Neural cell (in vitro differentiated cells): ENCODE data around the gene INO80C. TPM values are rescaled to one million over a fixed set of nuclear protein-coding genes. Genes with fewer than 3 reads are reported as not detected.

Source experiments
- H2AFZ ChIP-seq: fragments of 200-600, 300-800 bp; sonication (generic), shearing (Covaris generic); 2 replicates; pipeline ENCODE4 v1.6.0; 2014; ENCODE audit warnings: low read depth, mild to moderate bottlenecking, antibody characterized with exemption, low read length, moderate library complexity
- H3F3A ChIP-seq: fragments of 200-600 bp; shearing (Covaris generic); 2 replicates; pipeline ENCODE4 v1.6.1; 2016; ENCODE audit warnings: mild to moderate bottlenecking, moderate library complexity, mixed read lengths, antibody characterized with exemption, low read length; ENCODE audit not compliant: insufficient read depth, poor library complexity, severe bottlenecking
- H3K27ac ChIP-seq: fragments of 200-600, 300-800 bp; sonication (generic), shearing (Covaris generic); 2 replicates; pipeline ENCODE4 v1.5.1; 2014; ENCODE audit warnings: mild to moderate bottlenecking, low read length, moderate library complexity
- H3K27me3 ChIP-seq: fragments of 300-800, 200-600 bp; sonication (generic), shearing (Covaris generic); 2 replicates; pipeline ENCODE4 v1.6.0; 2014; ENCODE audit warnings: mild to moderate bottlenecking, low read depth, low read length, moderate library complexity; ENCODE audit not compliant: insufficient read depth
- H3K36me3 ChIP-seq: fragments of 300-800, 200-600 bp; sonication (generic), shearing (Covaris generic); 2 replicates; pipeline ENCODE4 v1.5.1; 2014; ENCODE audit warnings: mild to moderate bottlenecking, antibody characterized with exemption, low read length, moderate library complexity; ENCODE audit not compliant: insufficient read depth
- H3K4me2 ChIP-seq: fragments of 300-800, 200-600 bp; sonication (generic), shearing (Covaris generic); 2 replicates; pipeline ENCODE4 v1.6.0; 2014; ENCODE audit warnings: mild to moderate bottlenecking, low read length
- H3K4me3 ChIP-seq: fragments of 300-800, 200-600 bp; sonication (generic), shearing (Covaris generic); 2 replicates; pipeline ENCODE4 v1.5.1; 2014; ENCODE audit warnings: mild to moderate bottlenecking, low read length, moderate library complexity
- H3K79me2 ChIP-seq: fragments of 200-600 bp; shearing (Covaris generic); replicated peaks from 2 replicates; pipeline ENCODE4 v1.6.0; 2014; ENCODE audit warnings: mild to moderate bottlenecking, low read length, moderate library complexity; ENCODE audit not compliant: insufficient read depth
- H3K9ac ChIP-seq: fragments of 300-800, 200-600 bp; sonication (generic), shearing (Covaris generic); 2 replicates; pipeline ENCODE4 v1.6.1; 2016; ENCODE audit warnings: mild to moderate bottlenecking, low read length, mixed read lengths
- H3K9me2 ChIP-seq: fragments of 200-600 bp; shearing (Covaris generic); 2 replicates; pipeline ENCODE4 v1.6.1; 2016; ENCODE audit warnings: mild to moderate bottlenecking, low read length, mixed read lengths; ENCODE audit not compliant: insufficient read depth
- H3K9me3 ChIP-seq: fragments of 200-600, 300-800 bp; sonication (generic), shearing (Covaris generic); 2 replicates; pipeline ENCODE4 v1.6.1; 2016; ENCODE audit warnings: mild to moderate bottlenecking, mixed run types, low read length, moderate library complexity, mixed read lengths
- H4K20me1 ChIP-seq: fragments of 200-600 bp; shearing (Covaris generic); 2 replicates; pipeline ENCODE4 v1.6.1; 2016; ENCODE audit warnings: mild to moderate bottlenecking, mixed run types; ENCODE audit not compliant: insufficient read depth
- CTCF ChIP-seq: fragments of 450-650 bp; IDR thresholded peaks from 2 replicates; pipeline ENCODE4 v1.5.1; 2014; ENCODE audit warnings: antibody characterized with exemption, mild to moderate bottlenecking, moderate library complexity; ENCODE audit not compliant: poor library complexity, severe bottlenecking
- EP300 ChIP-seq: fragments of 450-650 bp; conservative IDR thresholded peaks from 2 replicates; pipeline ENCODE4 v1.6.1; 2014; ENCODE audit warnings: antibody characterized with exemption, mild to moderate bottlenecking, moderate library complexity; ENCODE audit not compliant: poor library complexity, severe bottlenecking
- EZH2 ChIP-seq: fragments of 200-600, 300-800 bp; shearing (Covaris generic), sonication (generic); IDR thresholded peaks from 2 replicates; pipeline ENCODE4 v1.6.1; 2014; ENCODE audit warnings: antibody characterized with exemption, low read length, borderline replicate concordance, mild to moderate bottlenecking; ENCODE audit not compliant: insufficient read depth, poor library complexity, severe bottlenecking
- MXI1 ChIP-seq: fragments of 450-650 bp; conservative IDR thresholded peaks from 2 replicates; pipeline ENCODE4 v1.6.1; 2014; ENCODE audit warnings: antibody characterized with exemption, mild to moderate bottlenecking; ENCODE audit not compliant: poor library complexity, severe bottlenecking
- POLR2AphosphoS5 ChIP-seq: IDR thresholded peaks from 2 replicates; pipeline ENCODE4 v1.6.1; 2012
- RAD21 ChIP-seq: fragments of 450-650 bp; conservative IDR thresholded peaks from 2 replicates; pipeline ENCODE4 v1.6.1; 2014; ENCODE audit warnings: antibody characterized with exemption, mild to moderate bottlenecking, moderate library complexity
- SMC3 ChIP-seq: fragments of 450-650 bp; conservative IDR thresholded peaks from 2 replicates; pipeline ENCODE4 v1.6.1; 2014; ENCODE audit warnings: antibody characterized with exemption, mild to moderate bottlenecking, moderate library complexity; ENCODE audit not compliant: poor library complexity
- TAF1 ChIP-seq: IDR thresholded peaks from 2 replicates; pipeline ENCODE4 v1.6.1; 2012; ENCODE audit warnings: low read depth
- polyA plus RNA-seq: library from polyadenylated mRNA; depleted of rRNA; stranded (reverse); fragments of >200 nt; gene quantifications from 2 replicates; pipeline ENCODE4 v1.2.3, GENCODE V29; 2014
- TF ChIP-seq, protein P1 (sequence below): IDR thresholded peaks from 2 replicates; pipeline ENCODE4 v1.6.1; 2012; ENCODE audit warnings: borderline replicate concordance

INO80C gene
- polyA plus RNA-seq, 1 donor from 2014 or later, result 30.5 TPM

GRCh38 chr18:35516789-35517188, 19.0 kb upstream of the INO80C start:
- Histone ChIP-seq H3K79me2 (no peaks in the 10 kb centered on the region), H3K36me3 (no peaks in the 10 kb centered on the region), H3K9me3 (no peaks in the 10 kb centered on the region), H3K27me3 (no peaks in the 10 kb centered on the region), H3K27ac (no peak overlapping the region), H3K9ac (no peak overlapping the region), H2AFZ (no peak overlapping the region), H3K4me2 (no peak overlapping the region), H3K9me2 (no peaks in the 10 kb centered on the region), H3F3A (no peaks in the 10 kb centered on the region), H4K20me1 (no peaks in the 10 kb centered on the region), H3K4me3 (no peak overlapping the region)
- TF ChIP-seq EZH2 (no peak), EP300 (no peak), CTCF (no peak), MXI1 (no peak), POLR2AphosphoS5 (no peak), RAD21 (no peak), SMC3 (no peak), TAF1 (no peak)
- TF ChIP-seq, protein P1, sequence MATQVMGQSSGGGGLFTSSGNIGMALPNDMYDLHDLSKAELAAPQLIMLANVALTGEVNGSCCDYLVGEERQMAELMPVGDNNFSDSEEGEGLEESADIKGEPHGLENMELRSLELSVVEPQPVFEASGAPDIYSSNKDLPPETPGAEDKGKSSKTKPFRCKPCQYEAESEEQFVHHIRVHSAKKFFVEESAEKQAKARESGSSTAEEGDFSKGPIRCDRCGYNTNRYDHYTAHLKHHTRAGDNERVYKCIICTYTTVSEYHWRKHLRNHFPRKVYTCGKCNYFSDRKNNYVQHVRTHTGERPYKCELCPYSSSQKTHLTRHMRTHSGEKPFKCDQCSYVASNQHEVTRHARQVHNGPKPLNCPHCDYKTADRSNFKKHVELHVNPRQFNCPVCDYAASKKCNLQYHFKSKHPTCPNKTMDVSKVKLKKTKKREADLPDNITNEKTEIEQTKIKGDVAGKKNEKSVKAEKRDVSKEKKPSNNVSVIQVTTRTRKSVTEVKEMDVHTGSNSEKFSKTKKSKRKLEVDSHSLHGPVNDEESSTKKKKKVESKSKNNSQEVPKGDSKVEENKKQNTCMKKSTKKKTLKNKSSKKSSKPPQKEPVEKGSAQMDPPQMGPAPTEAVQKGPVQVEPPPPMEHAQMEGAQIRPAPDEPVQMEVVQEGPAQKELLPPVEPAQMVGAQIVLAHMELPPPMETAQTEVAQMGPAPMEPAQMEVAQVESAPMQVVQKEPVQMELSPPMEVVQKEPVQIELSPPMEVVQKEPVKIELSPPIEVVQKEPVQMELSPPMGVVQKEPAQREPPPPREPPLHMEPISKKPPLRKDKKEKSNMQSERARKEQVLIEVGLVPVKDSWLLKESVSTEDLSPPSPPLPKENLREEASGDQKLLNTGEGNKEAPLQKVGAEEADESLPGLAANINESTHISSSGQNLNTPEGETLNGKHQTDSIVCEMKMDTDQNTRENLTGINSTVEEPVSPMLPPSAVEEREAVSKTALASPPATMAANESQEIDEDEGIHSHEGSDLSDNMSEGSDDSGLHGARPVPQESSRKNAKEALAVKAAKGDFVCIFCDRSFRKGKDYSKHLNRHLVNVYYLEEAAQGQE, result no peak

DNA sequence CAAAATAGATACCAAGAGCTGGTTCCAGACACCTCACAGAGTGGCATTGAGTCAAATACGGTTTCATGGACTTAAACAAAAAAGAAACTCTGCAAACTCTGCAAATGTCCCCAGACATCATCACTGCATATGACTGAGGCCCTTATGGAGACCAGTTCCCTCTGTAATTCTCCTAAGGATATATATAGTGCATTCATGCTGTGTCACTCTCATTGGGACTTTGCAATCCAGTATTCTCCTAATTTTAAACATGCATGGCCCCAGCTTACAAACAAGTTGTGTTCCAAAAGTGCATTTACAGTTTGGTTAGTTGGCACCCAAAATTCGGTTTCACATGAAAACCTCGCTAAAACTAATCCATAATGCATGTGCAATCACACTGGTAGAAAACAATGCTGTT, 18.6 kb upstream of the INO80C start:
- no peak overlapping the region for H3K9ac ChIP-seq
- H3K9me2 ChIP-seq, result no peaks in the 10 kb centered on the region
- H3K9me3 ChIP-seq, result no peaks in the 10 kb centered on the region
- H3K27ac ChIP-seq, result no peak overlapping the region
- no peaks in the 10 kb centered on the region for H3K27me3 ChIP-seq
- H4K20me1 ChIP-seq, result no peaks in the 10 kb centered on the region
- no peaks in the 10 kb centered on the region for H3K79me2 ChIP-seq
- H2AFZ ChIP-seq, result no peak overlapping the region
- no peak overlapping the region for H3K4me3 ChIP-seq
- no peak for TF ChIP-seq EP300
- no peak for TF ChIP-seq MXI1
- TF ChIP-seq, protein P1, result no peak
- no peak for TF ChIP-seq CTCF
- TF ChIP-seq RAD21, result no peak
- H3K36me3 ChIP-seq, result no peaks in the 10 kb centered on the region
- H3F3A ChIP-seq, result no peaks in the 10 kb centered on the region
- no peak overlapping the region for H3K4me2 ChIP-seq
